Osteoblast (primary cell): ENCODE data around the gene MALAT1. TPM values are rescaled to one million over a fixed set of nuclear protein-coding genes. Genes with fewer than 3 reads are reported as not detected.

Experiments used
- DNase-seq: peaks from one replicate; pipeline ENCODE4 v3.0.0; 2011; ENCODE audit warnings: low spot score, mixed read lengths; ENCODE audit not compliant: insufficient read length; ENCODE audit errors: missing footprints
- H2AFZ ChIP-seq: 2 replicates; pipeline ENCODE4 v1.6.0; 2011; ENCODE audit warnings: mild to moderate bottlenecking, low read length
- H3K27ac ChIP-seq: 2 replicates; pipeline ENCODE4 v1.5.1; 2011; ENCODE audit warnings: mild to moderate bottlenecking, low read depth, low read length, moderate library complexity
- H3K27me3 ChIP-seq: 2 replicates; pipeline ENCODE4 v1.6.0; 2012; ENCODE audit warnings: mild to moderate bottlenecking, control low read depth, inconsistent platforms, low read length, moderate library complexity; ENCODE audit not compliant: insufficient read depth
- H3K36me3 ChIP-seq: 2 replicates; pipeline ENCODE4 v1.5.1; 2011; ENCODE audit warnings: mild to moderate bottlenecking, low read length, control low read depth, moderate library complexity; ENCODE audit not compliant: insufficient read depth
- H3K4me1 ChIP-seq: 2 replicates; pipeline ENCODE4 v1.5.1; 2011; ENCODE audit warnings: mild to moderate bottlenecking, low read length, control low read depth, moderate library complexity; ENCODE audit not compliant: insufficient read depth
- H3K4me2 ChIP-seq: 2 replicates; pipeline ENCODE4 v1.6.0; 2011; ENCODE audit warnings: mild to moderate bottlenecking, low read length; ENCODE audit not compliant: insufficient read depth
- H3K4me3 ChIP-seq: fragments of 200-600 bp; sonication (generic); 3 replicates; pipeline ENCODE4 v1.5.1; 2012; ENCODE audit warnings: mild to moderate bottlenecking, low read length, inconsistent platforms; ENCODE audit not compliant: insufficient read depth
- H3K79me2 ChIP-seq: 2 replicates; pipeline ENCODE4 v1.6.0; 2012; ENCODE audit warnings: mild to moderate bottlenecking, low read length, control low read depth, inconsistent platforms; ENCODE audit not compliant: insufficient read depth
- H3K9me3 ChIP-seq: 2 replicates; pipeline ENCODE4 v1.5.1; 2011; ENCODE audit warnings: low read depth, low read length, control low read depth
- H4K20me1 ChIP-seq: 2 replicates; pipeline ENCODE4 v1.6.0; 2012; ENCODE audit warnings: mild to moderate bottlenecking, low read length, control low read depth; ENCODE audit not compliant: insufficient read depth
- CTCF ChIP-seq: IDR thresholded peaks from 2 replicates; pipeline ENCODE4 v1.5.1; 2011; ENCODE audit warnings: mild to moderate bottlenecking, low read depth, low read length, moderate library complexity; ENCODE audit errors: extremely low read depth
- total RNA-seq: library from RNA; depleted of rRNA; stranded (reverse); fragments of >200 nt; gene quantifications from 2 replicates; pipeline ENCODE4 v1.2.3, GENCODE V29; 2012

MALAT1 gene
- total RNA-seq, 1 donor: 19,002 TPM

GRCh38 chr11:65537620-65538231, 38.9 kb downstream of the MALAT1 start:
- Histone ChIP-seq H4K20me1 (peaks cover 34% of the 10 kb centered on the region), H3K79me2 (peaks cover 2% of the 10 kb centered on the region), H3K27ac (no peak overlapping the region), H3K4me1 (peaks cover 9% of the 10 kb centered on the region), H3K4me3 (no peak overlapping the region), H3K4me2 (no peak overlapping the region), H3K27me3 (no peaks in the 10 kb centered on the region), H3K9me3 (no peaks in the 10 kb centered on the region), H2AFZ (no peak overlapping the region), H3K36me3 (peaks cover 67% of the 10 kb centered on the region)
- no peak for TF ChIP-seq CTCF
- DNase-seq: peak; percentile 93

GRCh38 chr11:65538232-65538914, 39.5 kb downstream of the MALAT1 start:
- peaks cover 9% of the 10 kb centered on the region for H3K4me1 ChIP-seq
- no peaks in the 10 kb centered on the region for H3K79me2 ChIP-seq
- no peak overlapping the region for H3K4me3 ChIP-seq
- peaks cover 29% of the 10 kb centered on the region for H4K20me1 ChIP-seq
- H2AFZ ChIP-seq: no peak overlapping the region
- no peaks in the 10 kb centered on the region for H3K27me3 ChIP-seq
- no peaks in the 10 kb centered on the region for H3K9me3 ChIP-seq
- H3K4me2 ChIP-seq: no peak overlapping the region
- no peak overlapping the region for H3K27ac ChIP-seq
- TF ChIP-seq CTCF: no peak
- peaks cover 63% of the 10 kb centered on the region for H3K36me3 ChIP-seq
- peak; percentile 90 for DNase-seq

GRCh38 chr11:65538915-65539743, 40.3 kb downstream of the MALAT1 start:
- Histone ChIP-seq H3K4me2 (no peak overlapping the region), H3K9me3 (no peaks in the 10 kb centered on the region), H3K36me3 (peaks cover 65% of the 10 kb centered on the region), H3K27ac (no peak overlapping the region), H3K27me3 (no peaks in the 10 kb centered on the region), H3K79me2 (no peaks in the 10 kb centered on the region), H3K4me1 (peaks cover 9% of the 10 kb centered on the region), H4K20me1 (peaks cover 28% of the 10 kb centered on the region), H3K4me3 (no peak overlapping the region), H2AFZ (no peak overlapping the region)
- no peak for TF ChIP-seq CTCF
- peak; percentile 90 for DNase-seq
